ENCODE results near the gene OCRL. TPM values are rescaled to one million over a fixed set of nuclear protein-coding genes. Genes with fewer than 3 reads are reported as not detected.

Gene OCRL
- total and polyA plus RNA-seq, 2 donors (not counting 1 experiment from before 2014, with no cell fraction given): 4.6 to 10.6 TPM

DNA sequence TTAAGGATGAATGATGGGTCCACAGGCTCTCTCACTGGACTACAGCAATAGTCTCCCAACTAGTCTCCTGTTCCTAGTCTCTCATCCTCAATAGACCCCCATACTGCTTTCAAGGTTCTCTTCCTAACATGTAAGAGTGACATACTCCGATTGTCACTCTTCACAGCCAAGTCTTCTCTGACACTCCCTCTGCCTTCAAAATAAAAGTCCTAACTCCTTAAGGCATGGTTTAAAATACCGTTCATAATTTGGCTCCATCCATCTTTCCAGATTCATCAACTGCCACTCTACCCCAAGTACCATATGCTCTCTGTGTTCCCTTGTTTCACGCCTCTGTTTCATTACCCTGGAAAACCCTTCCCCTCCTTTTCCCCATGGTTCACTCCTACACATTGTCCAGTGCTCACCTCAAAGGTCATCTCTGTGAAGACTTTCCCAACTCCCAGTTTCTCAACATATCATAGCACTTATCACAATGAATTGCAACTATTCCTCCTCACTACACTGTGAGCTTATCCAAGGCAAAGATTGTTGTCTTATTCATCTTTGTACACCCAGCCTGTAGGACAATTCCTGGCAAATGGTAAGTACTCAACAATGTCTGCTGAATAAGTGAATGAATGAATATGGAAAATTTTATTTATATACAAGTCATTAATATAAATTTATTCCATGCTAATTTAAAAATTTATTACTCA, 42.8 kb upstream of the OCRL start:
- no peaks in the 10 kb centered on the region for H3K4me1 Mint-ChIP-seq
- POLR2A ChIA-PET: no interaction called here

DNA sequence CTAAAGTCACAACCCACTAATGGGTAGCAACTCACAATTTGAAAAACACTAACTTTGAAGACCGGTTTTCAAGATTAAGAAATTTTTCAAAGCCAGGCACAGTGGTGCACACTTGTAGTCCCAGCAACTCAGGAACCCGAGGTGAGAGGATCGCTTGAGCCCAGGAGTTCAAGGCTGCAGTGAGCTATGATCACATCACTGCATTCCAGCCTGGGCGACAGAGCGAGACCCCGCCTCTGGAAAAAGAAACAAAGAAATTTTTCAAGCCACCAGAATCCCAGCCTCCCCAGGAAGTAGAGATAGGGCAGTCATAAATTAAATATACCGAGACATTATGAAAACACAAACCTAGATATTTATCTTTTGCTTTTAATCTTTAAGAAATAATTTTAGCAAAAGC, 29.7 kb upstream of the OCRL start:
- Histone ChIP-seq H3K4me1 (ENCODE audit: control insufficient read depth in 2 of 2, insufficient read depth in 2 of 2, low read length in 2 of 2) (no peaks in the 10 kb centered on the region), H3K79me2 (ENCODE audit: control insufficient read depth, insufficient read depth, low read length) (no peaks in the 10 kb centered on the region), H3K9me3 (ENCODE audit: control extremely low read depth in 1 of 3, control insufficient read depth in 2 of 3, insufficient read depth in 1 of 3, low read length in 2 of 3) (no peaks in the 10 kb centered on the region), H2AFZ (ENCODE audit: insufficient read depth, low read depth, low read length, poor library complexity, severe bottlenecking) (no peak overlapping the region), H4K20me1 (ENCODE audit: control insufficient read depth, insufficient read depth, low read length, poor library complexity, severe bottlenecking) (no peaks in the 10 kb centered on the region), H3K36me3 (replicated peaks in 1 of 2; ENCODE audit: control extremely low read depth in 1 of 2, control insufficient read depth in 1 of 2, extremely low read depth in 1 of 2, insufficient read depth in 2 of 2, low read length in 1 of 2) (no peaks in the 10 kb centered on the region), H3K27me3 (replicated peaks in 1 of 4; ENCODE audit: control extremely low read depth in 1 of 4, control insufficient read depth in 3 of 4, insufficient read depth in 4 of 4, low read length in 3 of 4) (no peaks in the 10 kb centered on the region), H3K4me2 (replicated peaks; ENCODE audit: low read depth, low read length, poor library complexity, severe bottlenecking) (no peak overlapping the region), H3K27ac (ENCODE audit: low read length in 2 of 2) (no peak overlapping the region), H3K4me3 (ENCODE audit: control extremely low read depth in 1 of 5, extremely low read depth in 1 of 5, insufficient read depth in 1 of 5, low read depth in 2 of 5, low read length in 4 of 5) (no peak overlapping the region), H3K9ac (ENCODE audit: low read length) (no peak overlapping the region)
- Mint-ChIP-seq H3K4me1 (no peaks in the 10 kb centered on the region), H3K4me3 (no peak overlapping the region), H3K27me3 (peaks cover 6% of the 10 kb centered on the region), H3K9me3 (ENCODE audit: insufficient read depth) (no peaks in the 10 kb centered on the region), H3K27ac (no peak overlapping the region)
- no peak for ATAC-seq (ENCODE audit: low read depth)
- TF ChIP-seq EZH2 (IDR thresholded peaks at IDR 0.05; ENCODE audit: borderline replicate concordance, insufficient read depth, low read depth, low read length, poor library complexity, severe bottlenecking): no peak
- TF ChIP-seq, protein P1, sequence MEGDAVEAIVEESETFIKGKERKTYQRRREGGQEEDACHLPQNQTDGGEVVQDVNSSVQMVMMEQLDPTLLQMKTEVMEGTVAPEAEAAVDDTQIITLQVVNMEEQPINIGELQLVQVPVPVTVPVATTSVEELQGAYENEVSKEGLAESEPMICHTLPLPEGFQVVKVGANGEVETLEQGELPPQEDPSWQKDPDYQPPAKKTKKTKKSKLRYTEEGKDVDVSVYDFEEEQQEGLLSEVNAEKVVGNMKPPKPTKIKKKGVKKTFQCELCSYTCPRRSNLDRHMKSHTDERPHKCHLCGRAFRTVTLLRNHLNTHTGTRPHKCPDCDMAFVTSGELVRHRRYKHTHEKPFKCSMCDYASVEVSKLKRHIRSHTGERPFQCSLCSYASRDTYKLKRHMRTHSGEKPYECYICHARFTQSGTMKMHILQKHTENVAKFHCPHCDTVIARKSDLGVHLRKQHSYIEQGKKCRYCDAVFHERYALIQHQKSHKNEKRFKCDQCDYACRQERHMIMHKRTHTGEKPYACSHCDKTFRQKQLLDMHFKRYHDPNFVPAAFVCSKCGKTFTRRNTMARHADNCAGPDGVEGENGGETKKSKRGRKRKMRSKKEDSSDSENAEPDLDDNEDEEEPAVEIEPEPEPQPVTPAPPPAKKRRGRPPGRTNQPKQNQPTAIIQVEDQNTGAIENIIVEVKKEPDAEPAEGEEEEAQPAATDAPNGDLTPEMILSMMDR (IDR thresholded peaks at IDR 0.05): no peak
- intact Hi-C loops (cut with micrococcal nuclease): no loop called here
- DNase-seq: no peak
- CTCF ChIA-PET: no interaction called here
- WGBS (ENCODE audit: insufficient coverage): 94% methylated on average over 3 of the region's 7 CpGs
- POLR2A ChIA-PET: no interaction called here

More for the DNA sequence above, 42.8 kb upstream of the OCRL start:
- Histone ChIP-seq H3K36me3 (replicated peaks in 1 of 2; ENCODE audit: control extremely low read depth in 1 of 2, control insufficient read depth in 1 of 2, extremely low read depth in 1 of 2, insufficient read depth in 2 of 2, low read length in 1 of 2) (no peaks in the 10 kb centered on the region), H3K79me2 (ENCODE audit: control insufficient read depth, insufficient read depth, low read length) (no peaks in the 10 kb centered on the region), H3K4me3 (ENCODE audit: control extremely low read depth in 1 of 5, extremely low read depth in 1 of 5, insufficient read depth in 1 of 5, low read depth in 2 of 5, low read length in 4 of 5) (no peak overlapping the region), H3K9ac (ENCODE audit: low read length) (no peak overlapping the region), H3K4me2 (replicated peaks; ENCODE audit: low read depth, low read length, poor library complexity, severe bottlenecking) (no peak overlapping the region), H2AFZ (ENCODE audit: insufficient read depth, low read depth, low read length, poor library complexity, severe bottlenecking) (no peak overlapping the region), H3K27ac (ENCODE audit: low read length in 2 of 2) (no peak overlapping the region), H3K27me3 (replicated peaks in 1 of 4; ENCODE audit: control extremely low read depth in 1 of 4, control insufficient read depth in 3 of 4, insufficient read depth in 4 of 4, low read length in 3 of 4) (peaks cover 0 to 2% (median 0%) of the 10 kb centered on the region in 4 experiments), H4K20me1 (ENCODE audit: control insufficient read depth, insufficient read depth, low read length, poor library complexity, severe bottlenecking) (no peaks in the 10 kb centered on the region), H3K9me3 (ENCODE audit: control extremely low read depth in 1 of 3, control insufficient read depth in 2 of 3, insufficient read depth in 1 of 3, low read length in 2 of 3) (no peaks in the 10 kb centered on the region), H3K4me1 (ENCODE audit: control insufficient read depth in 2 of 2, insufficient read depth in 2 of 2, low read length in 2 of 2) (no peaks in the 10 kb centered on the region)
- 94% methylated on average over 3 of the region's 3 CpGs for WGBS (ENCODE audit: insufficient coverage)
- DNase-seq (no peak), ATAC-seq (ENCODE audit: low read depth) (no peak)
- H3K9me3 Mint-ChIP-seq (ENCODE audit: insufficient read depth): no peaks in the 10 kb centered on the region
- intact Hi-C loops (cut with micrococcal nuclease): no loop called here
- peaks cover 3% of the 10 kb centered on the region for H3K27me3 Mint-ChIP-seq
- H3K4me3 Mint-ChIP-seq: no peak overlapping the region
- no peak overlapping the region for H3K27ac Mint-ChIP-seq
- CTCF ChIA-PET: no interaction called here
- TF ChIP-seq, protein P1 (IDR thresholded peaks at IDR 0.05): no peak
- TF ChIP-seq EZH2 (IDR thresholded peaks at IDR 0.05; ENCODE audit: borderline replicate concordance, insufficient read depth, low read depth, low read length, poor library complexity, severe bottlenecking): no peak
